CD4-positive, alpha-beta T cell (primary cell): ENCODE data around the gene DIS3L2. TPM values are rescaled to one million over a fixed set of nuclear protein-coding genes. Genes with fewer than 3 reads are reported as not detected.

Source experiments
- ATAC-seq: fragments of 200-7000 bp; cut with Tn5 transposase; one replicate; pipeline ENCODE4 v1.10.0; 2022; ENCODE audit warnings: mild to moderate bottlenecking; ENCODE audit not compliant: poor library complexity
- CTCF ChIA-PET: fragments of 350-600 bp; sonication (Branson Sonifier 250); formaldehyde crosslinking; loops from one replicate; lab custom pipeline; 2021; ENCODE audit warnings: antibody characterized with exemption, inconsistent platforms; lab: Charles Lee
- POLR2A ChIA-PET: fragments of 350-600 bp; sonication (Branson Sonifier 250); formaldehyde crosslinking; loops from one replicate; lab custom pipeline; 2021; ENCODE audit warnings: antibody characterized with exemption, inconsistent platforms; lab: Charles Lee
- DNase-seq, 14 experiments: peaks; one replicate each; pipeline ENCODE4 v3.0.0-alpha.2; 2013 to 2020; ENCODE audit warnings: mixed read lengths in 2 of 14
- H3K27ac ChIP-seq, 2 donors: one replicate each; pipeline versions ENCODE4 v1.5.1 to v1.7.0; 2013; ENCODE audit warnings: low read length in 2 of 2, low read depth in 1 of 2, mild to moderate bottlenecking in 1 of 2
- H3K27me3 ChIP-seq, 2 experiments: 1 replicate in 1 of 2; 2 replicates in 1 of 2; pipeline versions ENCODE4 v1.6.1 to v1.7.0; 2013; ENCODE audit warnings: low read length in 2 of 2, control low read depth in 1 of 2, mild to moderate bottlenecking in 1 of 2, moderate library complexity in 1 of 2; ENCODE audit not compliant: insufficient read depth in 2 of 2, control insufficient read depth in 1 of 2
- H3K36me3 ChIP-seq: one replicate; pipeline ENCODE4 v1.6.1; 2013; ENCODE audit warnings: low read length, control low read depth; ENCODE audit not compliant: insufficient read depth
- H3K4me1 ChIP-seq: one replicate; pipeline ENCODE4 v1.6.1; 2013; ENCODE audit warnings: low read length, control low read depth; ENCODE audit not compliant: insufficient read depth
- H3K4me3 ChIP-seq: one replicate; pipeline ENCODE4 v1.5.1; 2013; ENCODE audit warnings: mild to moderate bottlenecking, low read length, moderate library complexity
- H3K9me3 ChIP-seq, 2 experiments: 1 replicate in 1 of 2; 2 replicates in 1 of 2; pipeline versions ENCODE4 v1.6.1 to v1.7.0; 2013; ENCODE audit warnings: low read length in 2 of 2, mild to moderate bottlenecking in 2 of 2, control low read depth in 1 of 2, moderate library complexity in 1 of 2; ENCODE audit not compliant: control insufficient read depth in 1 of 2, insufficient read depth in 1 of 2
- H3K27ac Mint-ChIP-seq: one replicate; pipeline ENCODE4 v1.8.0; 2020; ENCODE audit warnings: mixed read lengths
- H3K27me3 Mint-ChIP-seq: one replicate; pipeline ENCODE4 v1.8.0; 2021; ENCODE audit warnings: mixed read lengths
- H3K36me3 Mint-ChIP-seq: one replicate; pipeline ENCODE4 v1.8.0; 2021; ENCODE audit warnings: low read depth, mixed read lengths
- H3K4me1 Mint-ChIP-seq: one replicate; pipeline ENCODE4 v1.8.0; 2021; ENCODE audit warnings: low read depth, mixed read lengths
- H3K4me3 Mint-ChIP-seq: one replicate; pipeline ENCODE4 v1.8.0; 2020; ENCODE audit warnings: mild to moderate bottlenecking, mixed read lengths
- H3K9me3 Mint-ChIP-seq: one replicate; pipeline ENCODE4 v1.8.0; 2020; ENCODE audit warnings: mixed read lengths
- intact Hi-C, 2 experiments: fragments of 100-400 bp; cut with DNase I in 1 of 2; cut with micrococcal nuclease in 1 of 2; formaldehyde crosslinking; loops; one replicate each; pipeline versions ENCODE4 v1.15.1 to v1.9.0; 2023 to 2025; cut with DNase I, micrococcal nuclease
- total RNA-seq, 174 experiments: library from RNA in 2 of 174; stranded (reverse) in 2 of 174; gene quantifications; one replicate each; pipeline ENCODE4 v1.2.3 and lab custom pipeline; 2021 to 2026
- TF ChIP-seq, protein P1 (sequence below): fragments of 200-600 bp; IDR thresholded peaks from one replicate; pipeline ENCODE4 v1.8.0; 2022; ENCODE audit warnings: antibody characterized with exemption, mild to moderate bottlenecking

Gene DIS3L2
- total RNA-seq, 2 experiments from 2014 or later = 59.8 to 62.9 TPM

DNA sequence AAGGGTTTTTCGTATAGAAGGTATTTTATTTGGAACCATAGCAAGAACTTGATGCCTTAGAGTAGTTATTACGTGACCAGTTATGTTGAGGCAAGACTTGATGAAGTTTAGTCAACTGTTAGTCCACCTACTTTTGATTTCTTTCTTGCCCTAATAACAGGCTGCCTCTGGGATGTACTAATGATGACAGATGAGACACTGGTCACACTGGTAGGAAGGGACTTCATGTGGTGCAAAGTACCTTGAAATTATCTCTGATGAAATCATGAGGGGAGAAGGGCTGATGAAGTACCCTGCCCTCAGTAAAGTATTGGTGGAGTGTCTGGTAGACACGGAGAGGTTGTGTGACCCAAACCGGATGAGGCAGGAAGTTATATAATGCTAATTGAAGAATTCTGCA lies 5.4 kb downstream of the DIS3L2 start:
- peaks cover 2% of the 10 kb centered on the region for H3K9me3 Mint-ChIP-seq
- intact Hi-C loops = no loop called here

DNA sequence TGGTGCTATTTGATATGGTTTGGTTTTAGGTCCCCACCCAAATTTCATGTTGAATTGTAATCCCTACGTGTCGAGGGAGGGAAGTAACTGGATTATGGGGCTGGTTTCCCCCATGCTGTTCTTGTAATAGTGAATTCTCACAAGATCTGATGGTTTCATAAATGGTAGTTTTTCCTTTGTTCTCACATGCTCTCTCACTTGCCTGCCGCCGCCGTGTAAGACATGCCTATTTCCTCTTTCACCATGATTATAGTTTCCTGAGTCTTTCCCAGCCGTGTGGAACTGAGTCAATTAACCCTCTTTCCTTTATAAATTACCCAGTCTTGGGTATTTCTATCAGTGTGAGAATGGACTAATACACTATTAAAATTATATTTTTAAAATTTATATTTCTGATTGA lies 7.3 kb downstream of the DIS3L2 start:
- peaks cover 38% of the 10 kb centered on the region for H3K4me1 Mint-ChIP-seq
- intact Hi-C loops = no loop called here

More for the DNA sequence above, 5.4 kb downstream of the DIS3L2 start:
- no peaks in the 10 kb centered on the region for H3K27me3 Mint-ChIP-seq
- Histone ChIP-seq H3K36me3 (no peaks in the 10 kb centered on the region), H3K27ac (no peak overlapping the region), H3K4me3 (no peak overlapping the region), H3K27me3 (no peaks in the 10 kb centered on the region), H3K9me3 (no peaks in the 10 kb centered on the region), H3K4me1 (peaks cover 23% of the 10 kb centered on the region)
- DNase-seq (no peak), ATAC-seq (no peak)
- peak overlapping the region; percentile 36 for H3K4me3 Mint-ChIP-seq
- ChIA-PET CTCF (no interaction called here), POLR2A (no interaction called here)
- peaks cover 23% of the 10 kb centered on the region for H3K36me3 Mint-ChIP-seq
- no peak overlapping the region for H3K27ac Mint-ChIP-seq
- TF ChIP-seq, protein P1, sequence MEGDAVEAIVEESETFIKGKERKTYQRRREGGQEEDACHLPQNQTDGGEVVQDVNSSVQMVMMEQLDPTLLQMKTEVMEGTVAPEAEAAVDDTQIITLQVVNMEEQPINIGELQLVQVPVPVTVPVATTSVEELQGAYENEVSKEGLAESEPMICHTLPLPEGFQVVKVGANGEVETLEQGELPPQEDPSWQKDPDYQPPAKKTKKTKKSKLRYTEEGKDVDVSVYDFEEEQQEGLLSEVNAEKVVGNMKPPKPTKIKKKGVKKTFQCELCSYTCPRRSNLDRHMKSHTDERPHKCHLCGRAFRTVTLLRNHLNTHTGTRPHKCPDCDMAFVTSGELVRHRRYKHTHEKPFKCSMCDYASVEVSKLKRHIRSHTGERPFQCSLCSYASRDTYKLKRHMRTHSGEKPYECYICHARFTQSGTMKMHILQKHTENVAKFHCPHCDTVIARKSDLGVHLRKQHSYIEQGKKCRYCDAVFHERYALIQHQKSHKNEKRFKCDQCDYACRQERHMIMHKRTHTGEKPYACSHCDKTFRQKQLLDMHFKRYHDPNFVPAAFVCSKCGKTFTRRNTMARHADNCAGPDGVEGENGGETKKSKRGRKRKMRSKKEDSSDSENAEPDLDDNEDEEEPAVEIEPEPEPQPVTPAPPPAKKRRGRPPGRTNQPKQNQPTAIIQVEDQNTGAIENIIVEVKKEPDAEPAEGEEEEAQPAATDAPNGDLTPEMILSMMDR = no peak
- H3K4me1 Mint-ChIP-seq = peaks cover 55% of the 10 kb centered on the region

GRCh38 chr2:231970461-231970860 lies 8.9 kb downstream of the DIS3L2 start:
- TF ChIP-seq, protein P1 = no peak
- peaks cover 4% of the 10 kb centered on the region for H3K36me3 ChIP-seq
- DNase-seq (no peak), ATAC-seq (no peak)
- ChIA-PET CTCF (no interaction called here), POLR2A (no interaction called here)
- H3K27me3 Mint-ChIP-seq = no peaks in the 10 kb centered on the region
- peaks cover 21% of the 10 kb centered on the region for H3K36me3 Mint-ChIP-seq
- H3K27me3 ChIP-seq = no peaks in the 10 kb centered on the region
- no peak overlapping the region for H3K27ac ChIP-seq
- H3K9me3 ChIP-seq = no peaks in the 10 kb centered on the region
- H3K4me1 ChIP-seq = peaks cover 11% of the 10 kb centered on the region
- no peak overlapping the region for H3K4me3 Mint-ChIP-seq
- peaks cover 22% of the 10 kb centered on the region for H3K4me1 Mint-ChIP-seq
- H3K9me3 Mint-ChIP-seq = peaks cover 2% of the 10 kb centered on the region
- H3K27ac Mint-ChIP-seq = no peak overlapping the region
- intact Hi-C loops = no loop called here
- H3K4me3 ChIP-seq = no peak overlapping the region

More for the DNA sequence above, 7.3 kb downstream of the DIS3L2 start:
- Mint-ChIP-seq H3K27me3 (no peaks in the 10 kb centered on the region), H3K27ac (no peak overlapping the region), H3K4me3 (no peak overlapping the region), H3K36me3 (peaks cover 22% of the 10 kb centered on the region), H3K9me3 (peaks cover 2% of the 10 kb centered on the region)
- H3K4me3 ChIP-seq = no peak overlapping the region
- no peak overlapping the region for H3K27ac ChIP-seq
- no peak for ATAC-seq
- peaks cover 4% of the 10 kb centered on the region for H3K36me3 ChIP-seq
- TF ChIP-seq, protein P1 = no peak
- ChIA-PET CTCF (interaction anchor here (0.6 kb wide), 1 partner anchor 367 kb away, joined by 3 read pairs; no protein-coding TSS in a partner anchor), POLR2A (no interaction called here)
- no peaks in the 10 kb centered on the region for H3K9me3 ChIP-seq
- no peaks in the 10 kb centered on the region for H3K27me3 ChIP-seq
- DNase-seq = no peak
- H3K4me1 ChIP-seq = peaks cover 11% of the 10 kb centered on the region
